OCI-LY1 (cell line): ENCODE data around the gene COBL.

ENCODE experiments used
- EZH2 ChIP-seq: fragments of 200-600 bp; sonication (generic), shearing (Covaris generic); IDR thresholded peaks from 2 replicates; pipeline ENCODE4 v1.8.0; 2017; ENCODE audit warnings: borderline replicate concordance, mixed run types, mild to moderate bottlenecking, antibody characterized with exemption, low read length, moderate library complexity, mixed read lengths
- TF ChIP-seq, protein P1 (sequence below): fragments of 200-600 bp; sonication (generic), shearing (Covaris generic); IDR thresholded peaks from 2 replicates; pipeline ENCODE4 v1.5.1; 2017; ENCODE audit warnings: mild to moderate bottlenecking, antibody characterized with exemption, low read length, moderate library complexity, mixed read lengths

DNA sequence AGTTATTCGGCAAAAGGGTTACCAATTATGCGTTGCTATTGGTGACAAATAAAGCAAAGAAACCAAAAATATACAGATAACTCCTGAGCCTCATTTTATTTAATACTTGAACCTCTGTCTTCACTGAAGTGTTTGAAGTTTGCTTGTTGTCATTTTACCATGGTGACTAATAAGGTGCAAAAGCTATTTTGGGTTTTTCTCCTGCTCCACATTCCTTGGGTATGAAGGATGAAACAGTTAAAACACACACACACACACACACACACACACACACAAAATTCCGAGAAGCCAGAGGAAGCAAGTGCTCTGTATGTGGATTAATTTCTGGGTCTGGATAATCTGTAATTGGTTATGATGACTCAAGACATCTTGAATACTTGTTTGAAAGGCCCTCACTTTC, 246.5 kb downstream of the COBL start:
- TF ChIP-seq, protein P1, sequence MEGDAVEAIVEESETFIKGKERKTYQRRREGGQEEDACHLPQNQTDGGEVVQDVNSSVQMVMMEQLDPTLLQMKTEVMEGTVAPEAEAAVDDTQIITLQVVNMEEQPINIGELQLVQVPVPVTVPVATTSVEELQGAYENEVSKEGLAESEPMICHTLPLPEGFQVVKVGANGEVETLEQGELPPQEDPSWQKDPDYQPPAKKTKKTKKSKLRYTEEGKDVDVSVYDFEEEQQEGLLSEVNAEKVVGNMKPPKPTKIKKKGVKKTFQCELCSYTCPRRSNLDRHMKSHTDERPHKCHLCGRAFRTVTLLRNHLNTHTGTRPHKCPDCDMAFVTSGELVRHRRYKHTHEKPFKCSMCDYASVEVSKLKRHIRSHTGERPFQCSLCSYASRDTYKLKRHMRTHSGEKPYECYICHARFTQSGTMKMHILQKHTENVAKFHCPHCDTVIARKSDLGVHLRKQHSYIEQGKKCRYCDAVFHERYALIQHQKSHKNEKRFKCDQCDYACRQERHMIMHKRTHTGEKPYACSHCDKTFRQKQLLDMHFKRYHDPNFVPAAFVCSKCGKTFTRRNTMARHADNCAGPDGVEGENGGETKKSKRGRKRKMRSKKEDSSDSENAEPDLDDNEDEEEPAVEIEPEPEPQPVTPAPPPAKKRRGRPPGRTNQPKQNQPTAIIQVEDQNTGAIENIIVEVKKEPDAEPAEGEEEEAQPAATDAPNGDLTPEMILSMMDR, result no peak
- no peak for TF ChIP-seq EZH2
